Stomach (tissue), 9 donors: Measurements from ENCODE around the gene RWDD3. TPM values are rescaled to one million over a fixed set of nuclear protein-coding genes. Genes with fewer than 3 reads are reported as not detected.

ENCODE experiments used
- DNase-seq, 2 donors: peaks; one replicate each; pipeline versions ENCODE4 v3.0.0 to v3.0.0-alpha.2; 2013 to 2019
- H3K27ac ChIP-seq, 5 donors: fragments of 200-600 bp in 4 of 5; sonication (generic) in 4 of 5; one replicate each; pipeline ENCODE4 v1.5.1; 2013 to 2019; ENCODE audit warnings: mild to moderate bottlenecking in 1 of 5, moderate library complexity in 1 of 5
- H3K27me3 ChIP-seq, 3 donors: fragments of 200-600 bp; sonication (generic); one replicate each; pipeline ENCODE4 v1.5.1; 2017 to 2019; ENCODE audit warnings: mixed run types in 1 of 3
- H3K36me3 ChIP-seq, 4 donors: fragments of 200-600 bp; sonication (generic); 1 replicate in 3 of 4; 2 replicates in 1 of 4; pipeline ENCODE4 v1.5.1; 2016 to 2019
- H3K4me1 ChIP-seq, 4 donors: fragments of 200-600 bp; sonication (generic); one replicate each; pipeline ENCODE4 v1.5.1; 2016 to 2019
- H3K4me3 ChIP-seq, 4 donors: fragments of 200-600 bp; sonication (generic) in 3 of 4; one replicate each; pipeline ENCODE4 v1.5.1; 2016 to 2019; ENCODE audit warnings: mild to moderate bottlenecking in 1 of 4
- H3K9me3 ChIP-seq, 4 donors: fragments of 200-600 bp; sonication (generic); one replicate each; pipeline ENCODE4 v1.5.1; 2016 to 2019
- CTCF ChIP-seq, 7 experiments: fragments of 450-650 bp in 4 of 7; fragments of 200-600 bp in 3 of 7; sonication (generic) in 3 of 7; IDR thresholded peaks; one replicate each; pipeline ENCODE4 v1.5.1; 2016 to 2019; ENCODE audit warnings: antibody characterized with exemption in 7 of 7, control low read depth in 2 of 7, mild to moderate bottlenecking in 1 of 7
- EP300 ChIP-seq: sonication (generic); formaldehyde crosslinking; IDR thresholded peaks from one replicate; pipeline ENCODE4 v1.6.1; 2017; ENCODE audit warnings: antibody characterized with exemption
- POLR2A ChIP-seq, 4 donors: fragments of 450-650 bp; IDR thresholded peaks; one replicate each; pipeline ENCODE4 v1.6.1; 2016; ENCODE audit warnings: antibody characterized with exemption in 4 of 4, control low read depth in 2 of 4, mild to moderate bottlenecking in 1 of 4, moderate library complexity in 1 of 4
- POLR2AphosphoS5 ChIP-seq, 3 donors: sonication (generic); formaldehyde crosslinking; IDR thresholded peaks; one replicate each; pipeline ENCODE4 v1.6.1; 2016; ENCODE audit warnings: antibody characterized with exemption in 3 of 3
- WGBS, 5 donors: extraction: QIAGEN DNeasy Blood & Tissue Kit in 3 of 5; methylation state at CpG; one replicate each; pipeline versions ENCODE4 v1.1.5 to v1.1.7; 2013 to 2018; 5-methylcytosine and 5-hydroxymethylcytosine counted together
- intact Hi-C: fragments of 100-400 bp; cut with DNase I; formaldehyde crosslinking; loops from one replicate; pipeline ENCODE4 v1.15.1; 2023; ENCODE audit warnings: low total_unique reads
- polyA plus RNA-seq, 3 donors: library from polyadenylated mRNA; stranded (reverse); fragments of 200-250 nt; gene quantifications; one replicate each; pipeline ENCODE4 v1.2.3, GENCODE V29; 2013
- total RNA-seq, 5 donors: library from RNA; depleted of rRNA; stranded (reverse); fragments of >200 nt; gene quantifications; one replicate each; pipeline versions ENCODE4 v1.1.0 to v1.2.3, GENCODE V29; 2014 to 2016
- donor health status: healthy with polysubstance abuse.
- donor health status: Bipolar disorder and iron deficiency.
- donor health status: healthy.

Gene RWDD3
- total and polyA plus RNA-seq, 8 donors, result 8.1 to 36.2 (median 19.9) TPM

- Histone ChIP-seq H3K4me3 (no peak overlapping the region), H3K36me3 (no peaks in the 10 kb centered on the region), H3K27ac (no peak overlapping the region), H3K27me3 (no peaks in the 10 kb centered on the region), H3K4me1 (no peaks in the 10 kb centered on the region), H3K9me3 (no peaks in the 10 kb centered on the region)
- intact Hi-C loops, result no loop called here
- no peak for DNase-seq
- TF ChIP-seq POLR2AphosphoS5 (IDR thresholded peaks at IDR 0.05) (no peak), CTCF (IDR thresholded peaks at IDR 0.05) (no peak), EP300 (no peak), POLR2A (IDR thresholded peaks at IDR 0.05) (no peak)
- WGBS, 5 donors, result 85 to 92% (median 88%) methylated on average over 4 of the region's 4 CpGs
Observed at GRCh38 chr1:95262913-95263312, 28.9 kb downstream of the RWDD3 start.

DNA sequence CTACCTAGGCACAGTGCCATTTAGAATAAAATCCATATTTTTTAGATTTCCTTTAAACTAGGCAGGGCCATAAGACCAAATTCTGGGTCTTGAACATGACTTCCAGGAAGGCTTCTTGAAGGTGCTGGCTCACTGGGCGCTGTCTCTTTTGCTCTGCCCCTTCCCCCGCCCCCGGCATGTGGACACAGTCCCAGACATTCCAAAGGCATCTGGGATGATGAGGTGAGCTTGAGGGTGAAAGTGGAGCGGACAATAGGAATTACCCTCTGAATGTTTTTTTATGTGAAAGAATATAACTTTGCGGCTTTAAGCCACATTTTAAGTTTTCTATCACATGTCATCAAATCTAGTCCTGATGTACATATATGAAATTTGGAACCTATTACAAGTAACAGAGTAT lies 29.4 kb downstream of the RWDD3 start:
- TF ChIP-seq CTCF (IDR thresholded peaks at IDR 0.05) (no peak), POLR2AphosphoS5 (IDR thresholded peaks at IDR 0.05) (no peak), POLR2A (IDR thresholded peaks at IDR 0.05) (no peak), EP300 (no peak)
- H3K9me3 ChIP-seq, result no peaks in the 10 kb centered on the region
- H3K27me3 ChIP-seq, result no peaks in the 10 kb centered on the region
- no peak overlapping the region for H3K4me3 ChIP-seq
- DNase-seq, result no peak
- H3K4me1 ChIP-seq, result no peaks in the 10 kb centered on the region
- WGBS, 5 donors, result 80 to 95% (median 93%) methylated on average over 4 to 5 of the region's 5 CpGs
- intact Hi-C loops, result no loop called here
- H3K27ac ChIP-seq, result no peak overlapping the region
- no peaks in the 10 kb centered on the region for H3K36me3 ChIP-seq

GRCh38 chr1:95265106-95265505 lies 31.1 kb downstream of the RWDD3 start:
- no peaks in the 10 kb centered on the region for H3K27me3 ChIP-seq
- H3K4me3 ChIP-seq, result no peak overlapping the region
- no peak overlapping the region for H3K27ac ChIP-seq
- H3K36me3 ChIP-seq, result no peaks in the 10 kb centered on the region
- DNase-seq, result no peak
- WGBS, 5 donors, result 68 to 92% (median 77%) methylated on average over 2 of the region's 2 CpGs
- TF ChIP-seq POLR2A (IDR thresholded peaks at IDR 0.05) (no peak), EP300 (no peak), POLR2AphosphoS5 (IDR thresholded peaks at IDR 0.05) (no peak), CTCF (IDR thresholded peaks at IDR 0.05) (no peak)
- no peaks in the 10 kb centered on the region for H3K9me3 ChIP-seq
- H3K4me1 ChIP-seq, result no peaks in the 10 kb centered on the region
- intact Hi-C loops, result no loop called here

GRCh38 chr1:95276429-95276828 lies 42.4 kb downstream of the RWDD3 start:
- Histone ChIP-seq H3K9me3 (peaks cover 0 to 7% (median 3%) of the 10 kb centered on the region in 4 donors), H3K27me3 (no peaks in the 10 kb centered on the region), H3K4me3 (no peak overlapping the region), H3K27ac (no peak overlapping the region), H3K36me3 (no peaks in the 10 kb centered on the region), H3K4me1 (no peaks in the 10 kb centered on the region)
- intact Hi-C loops, result no loop called here
- DNase-seq, result no peak
- TF ChIP-seq POLR2A (IDR thresholded peaks at IDR 0.05) (no peak), CTCF (IDR thresholded peaks at IDR 0.05) (no peak), EP300 (no peak), POLR2AphosphoS5 (IDR thresholded peaks at IDR 0.05) (no peak)
- 88 to 94% (median 90%) methylated on average over 7 of the region's 7 CpGs for WGBS, 5 donors
